RWPE1 (cell line): Measurements from ENCODE around the gene SH3BP4.

Experiments
- CTCF ChIA-PET: fragments of 350-600 bp; sonication (Branson Sonifier 250); formaldehyde crosslinking; extraction: SDS; loops from one replicate; lab custom pipeline; 2021; lab: Yijun Ruan, JAX
- POLR2A ChIA-PET: fragments of 400-600 bp; formaldehyde crosslinking; extraction: SDS; loops from one replicate; lab custom pipeline; 2020; ENCODE audit warnings: antibody characterized with exemption; ENCODE audit not compliant: low non-redundant PET; lab: Yijun Ruan, JAX
- DNase-seq: peaks from one replicate; pipeline ENCODE4 v3.0.0; 2012; ENCODE audit warnings: low spot score
- H3K27ac ChIP-seq: fragments of 450-650 bp; 2 replicates; pipeline ENCODE4 v1.5.1; 2017
- TF ChIP-seq, protein P1 (sequence below): fragments of 450-650 bp; conservative IDR thresholded peaks from 2 replicates; pipeline ENCODE4 v1.5.1; 2017; ENCODE audit warnings: low read depth, mild to moderate bottlenecking

Gene SH3BP4

DNA sequence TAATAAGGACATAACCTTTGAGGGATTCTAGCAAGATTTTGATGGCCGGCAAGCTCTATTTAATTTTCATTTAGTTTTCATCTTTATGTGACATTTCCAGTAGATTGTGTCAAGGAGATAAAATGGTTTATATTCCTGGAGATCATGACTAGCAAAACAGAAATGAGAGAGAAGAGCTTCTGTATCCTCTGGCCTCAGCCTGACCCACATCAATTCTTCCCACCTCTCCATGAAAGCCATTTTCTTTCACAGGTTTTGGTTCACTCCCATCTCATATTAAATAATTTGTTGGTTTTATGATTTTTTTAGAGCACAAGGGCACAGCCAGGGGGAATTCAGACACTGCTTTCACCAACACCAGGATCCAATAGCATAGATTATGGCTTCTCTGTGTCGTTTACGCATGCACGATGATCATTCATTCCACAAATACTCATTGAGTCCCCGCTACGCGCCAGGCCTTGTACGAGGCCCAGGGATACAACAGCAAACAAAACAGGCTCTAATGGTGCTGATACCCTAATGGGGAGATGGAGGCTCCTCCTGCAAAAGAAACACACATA lies 85.9 kb downstream of the SH3BP4 start:
- DNase-seq = no peak
- no peak overlapping the region for H3K27ac ChIP-seq
- ChIA-PET POLR2A (no interaction called here), CTCF (no interaction called here)
- TF ChIP-seq, protein P1, sequence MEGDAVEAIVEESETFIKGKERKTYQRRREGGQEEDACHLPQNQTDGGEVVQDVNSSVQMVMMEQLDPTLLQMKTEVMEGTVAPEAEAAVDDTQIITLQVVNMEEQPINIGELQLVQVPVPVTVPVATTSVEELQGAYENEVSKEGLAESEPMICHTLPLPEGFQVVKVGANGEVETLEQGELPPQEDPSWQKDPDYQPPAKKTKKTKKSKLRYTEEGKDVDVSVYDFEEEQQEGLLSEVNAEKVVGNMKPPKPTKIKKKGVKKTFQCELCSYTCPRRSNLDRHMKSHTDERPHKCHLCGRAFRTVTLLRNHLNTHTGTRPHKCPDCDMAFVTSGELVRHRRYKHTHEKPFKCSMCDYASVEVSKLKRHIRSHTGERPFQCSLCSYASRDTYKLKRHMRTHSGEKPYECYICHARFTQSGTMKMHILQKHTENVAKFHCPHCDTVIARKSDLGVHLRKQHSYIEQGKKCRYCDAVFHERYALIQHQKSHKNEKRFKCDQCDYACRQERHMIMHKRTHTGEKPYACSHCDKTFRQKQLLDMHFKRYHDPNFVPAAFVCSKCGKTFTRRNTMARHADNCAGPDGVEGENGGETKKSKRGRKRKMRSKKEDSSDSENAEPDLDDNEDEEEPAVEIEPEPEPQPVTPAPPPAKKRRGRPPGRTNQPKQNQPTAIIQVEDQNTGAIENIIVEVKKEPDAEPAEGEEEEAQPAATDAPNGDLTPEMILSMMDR = no peak

DNA sequence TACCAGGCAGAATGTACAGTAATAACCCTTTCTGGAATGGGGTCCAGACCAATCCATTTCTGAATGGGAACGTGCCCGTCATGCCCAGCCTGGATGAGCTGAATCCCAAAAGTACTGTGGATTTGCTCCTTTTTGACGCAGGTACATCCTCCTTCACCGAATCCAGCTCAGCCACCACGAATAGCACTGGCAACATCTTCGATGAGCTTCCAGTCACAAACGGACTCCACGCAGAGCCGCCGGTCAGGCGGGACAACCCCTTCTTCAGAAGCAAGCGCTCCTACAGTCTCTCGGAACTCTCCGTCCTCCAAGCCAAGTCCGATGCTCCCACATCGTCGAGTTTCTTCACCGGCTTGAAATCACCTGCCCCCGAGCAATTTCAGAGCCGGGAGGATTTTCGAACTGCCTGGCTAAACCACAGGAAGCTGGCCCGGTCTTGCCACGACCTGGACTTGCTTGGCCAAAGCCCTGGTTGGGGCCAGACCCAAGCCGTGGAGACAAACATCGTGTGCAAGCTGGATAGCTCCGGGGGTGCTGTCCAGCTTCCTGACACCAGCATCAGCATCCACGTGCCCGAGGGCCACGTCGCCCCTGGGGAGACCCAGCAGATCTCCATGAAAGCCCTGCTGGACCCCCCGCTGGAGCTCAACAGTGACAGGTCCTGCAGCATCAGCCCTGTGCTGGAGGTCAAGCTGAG lies 89.6 kb downstream of the SH3BP4 start:
- POLR2A ChIA-PET = no interaction called here

DNA sequence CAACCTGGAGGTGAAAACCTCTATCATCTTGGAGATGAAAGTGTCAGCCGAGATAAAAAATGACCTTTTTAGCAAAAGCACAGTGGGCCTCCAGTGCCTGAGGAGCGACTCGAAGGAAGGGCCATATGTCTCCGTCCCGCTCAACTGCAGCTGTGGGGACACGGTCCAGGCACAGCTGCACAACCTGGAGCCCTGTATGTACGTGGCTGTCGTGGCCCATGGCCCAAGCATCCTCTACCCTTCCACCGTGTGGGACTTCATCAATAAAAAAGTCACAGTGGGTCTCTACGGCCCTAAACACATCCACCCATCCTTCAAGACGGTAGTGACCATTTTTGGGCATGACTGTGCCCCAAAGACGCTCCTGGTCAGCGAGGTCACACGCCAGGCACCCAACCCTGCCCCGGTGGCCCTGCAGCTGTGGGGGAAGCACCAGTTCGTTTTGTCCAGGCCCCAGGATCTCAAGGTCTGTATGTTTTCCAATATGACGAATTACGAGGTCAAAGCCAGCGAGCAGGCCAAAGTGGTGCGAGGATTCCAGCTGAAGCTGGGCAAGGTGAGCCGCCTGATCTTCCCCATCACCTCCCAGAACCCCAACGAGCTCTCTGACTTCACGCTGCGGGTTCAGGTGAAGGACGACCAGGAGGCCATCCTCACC lies 90.2 kb downstream of the SH3BP4 start:
- POLR2A ChIA-PET = no interaction called here
- DNase-seq = no peak
- CTCF ChIA-PET = no interaction called here

More for the DNA sequence above, 89.6 kb downstream of the SH3BP4 start:
- DNase-seq = no peak
- TF ChIP-seq, protein P1 = no peak
- CTCF ChIA-PET = no interaction called here
- H3K27ac ChIP-seq = no peak overlapping the region

DNA sequence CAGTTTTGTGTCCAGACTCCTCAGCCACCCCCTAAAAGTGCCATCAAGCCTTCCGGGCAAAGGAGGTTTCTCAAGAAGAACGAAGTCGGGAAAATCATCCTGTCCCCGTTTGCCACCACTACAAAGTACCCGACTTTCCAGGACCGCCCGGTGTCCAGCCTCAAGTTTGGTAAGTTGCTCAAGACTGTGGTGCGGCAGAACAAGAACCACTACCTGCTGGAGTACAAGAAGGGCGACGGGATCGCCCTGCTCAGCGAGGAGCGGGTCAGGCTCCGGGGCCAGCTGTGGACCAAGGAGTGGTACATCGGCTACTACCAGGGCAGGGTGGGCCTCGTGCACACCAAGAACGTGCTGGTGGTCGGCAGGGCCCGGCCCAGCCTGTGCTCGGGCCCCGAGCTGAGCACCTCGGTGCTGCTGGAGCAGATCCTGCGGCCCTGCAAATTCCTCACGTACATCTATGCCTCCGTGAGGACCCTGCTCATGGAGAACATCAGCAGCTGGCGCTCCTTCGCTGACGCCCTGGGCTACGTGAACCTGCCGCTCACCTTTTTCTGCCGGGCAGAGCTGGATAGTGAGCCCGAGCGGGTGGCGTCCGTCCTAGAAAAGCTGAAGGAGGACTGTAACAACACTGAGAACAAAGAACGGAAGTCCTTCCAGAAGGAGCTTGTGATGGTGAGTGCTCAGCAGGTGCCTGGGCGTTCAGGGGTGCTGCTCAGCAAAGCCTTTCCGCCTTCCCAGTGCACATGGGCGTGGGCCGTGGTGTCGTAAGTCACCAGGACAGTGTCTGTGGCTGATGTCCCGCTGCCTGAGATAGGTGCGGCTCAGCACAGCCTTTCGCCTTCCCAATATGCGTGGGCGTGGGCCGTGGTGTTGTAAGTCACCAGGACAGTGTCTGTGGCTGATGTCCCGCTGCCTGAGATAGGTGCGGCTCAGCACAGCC lies 91.0 kb downstream of the SH3BP4 start:
- H3K27ac ChIP-seq = no peak overlapping the region
- TF ChIP-seq, protein P1 = no peak
- DNase-seq = no peak
- ChIA-PET POLR2A (no interaction called here), CTCF (no interaction called here)

More for the DNA sequence above, 90.2 kb downstream of the SH3BP4 start:
- H3K27ac ChIP-seq = no peak overlapping the region
- TF ChIP-seq, protein P1 = no peak

DNA sequence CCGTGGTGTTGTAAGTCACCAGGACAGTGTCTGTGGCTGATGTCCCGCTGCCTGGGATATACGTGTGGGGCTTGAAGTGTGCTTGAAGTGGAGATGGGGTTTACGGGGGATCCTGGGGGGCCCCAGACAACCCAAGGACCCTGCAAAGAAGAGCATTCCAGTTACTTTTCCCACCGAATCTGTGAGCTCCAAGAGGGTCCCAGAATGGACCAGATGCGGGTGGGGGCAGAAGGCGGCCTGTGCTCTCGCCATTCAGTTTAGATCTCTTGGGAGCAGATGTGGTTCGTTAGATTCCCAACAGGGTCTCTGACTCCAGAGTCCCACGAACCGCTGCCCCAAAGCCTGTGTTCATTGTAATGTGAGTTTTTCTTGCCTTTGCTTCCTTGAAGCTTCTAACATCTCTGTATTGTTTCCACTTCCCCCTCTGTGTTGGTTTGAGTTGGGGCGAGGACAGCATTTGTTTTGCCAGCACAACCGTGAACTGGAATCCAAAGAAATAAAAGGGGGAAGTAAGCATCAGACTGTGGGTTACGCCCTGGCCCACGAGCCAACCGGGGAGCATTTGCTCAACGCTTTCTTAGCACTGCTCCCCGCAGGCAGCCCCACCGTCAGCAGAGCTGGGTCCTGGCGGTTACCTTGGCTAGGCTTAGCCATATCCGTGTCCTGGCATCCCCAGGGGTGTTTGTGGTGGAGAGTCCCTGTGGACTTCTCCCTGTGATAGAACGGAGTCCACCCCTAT lies 92.1 kb downstream of the SH3BP4 start:
- H3K27ac ChIP-seq = no peak overlapping the region
- CTCF ChIA-PET = no interaction called here
- TF ChIP-seq, protein P1 = no peak
- POLR2A ChIA-PET = no interaction called here
- no peak for DNase-seq
